ENCODE results near the gene DLG1.

- no peak for TF ChIP-seq EZH2 (optimal IDR thresholded peaks at IDR 0.05; ENCODE audit: low read depth, low read length)
- TF ChIP-seq, protein P1, sequence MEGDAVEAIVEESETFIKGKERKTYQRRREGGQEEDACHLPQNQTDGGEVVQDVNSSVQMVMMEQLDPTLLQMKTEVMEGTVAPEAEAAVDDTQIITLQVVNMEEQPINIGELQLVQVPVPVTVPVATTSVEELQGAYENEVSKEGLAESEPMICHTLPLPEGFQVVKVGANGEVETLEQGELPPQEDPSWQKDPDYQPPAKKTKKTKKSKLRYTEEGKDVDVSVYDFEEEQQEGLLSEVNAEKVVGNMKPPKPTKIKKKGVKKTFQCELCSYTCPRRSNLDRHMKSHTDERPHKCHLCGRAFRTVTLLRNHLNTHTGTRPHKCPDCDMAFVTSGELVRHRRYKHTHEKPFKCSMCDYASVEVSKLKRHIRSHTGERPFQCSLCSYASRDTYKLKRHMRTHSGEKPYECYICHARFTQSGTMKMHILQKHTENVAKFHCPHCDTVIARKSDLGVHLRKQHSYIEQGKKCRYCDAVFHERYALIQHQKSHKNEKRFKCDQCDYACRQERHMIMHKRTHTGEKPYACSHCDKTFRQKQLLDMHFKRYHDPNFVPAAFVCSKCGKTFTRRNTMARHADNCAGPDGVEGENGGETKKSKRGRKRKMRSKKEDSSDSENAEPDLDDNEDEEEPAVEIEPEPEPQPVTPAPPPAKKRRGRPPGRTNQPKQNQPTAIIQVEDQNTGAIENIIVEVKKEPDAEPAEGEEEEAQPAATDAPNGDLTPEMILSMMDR (IDR thresholded peaks at IDR 0.05; ENCODE audit: low read length) = no peak
- TF ChIP-seq EZH2phosphoT487 (IDR thresholded peaks at IDR 0.05; ENCODE audit: low read length) = no peak
Observed at GRCh38 chr3:197344582-197345318, 46.3 kb upstream of the DLG1 start.

All from MM.1S (cell line).